Fibroblast of villous mesenchyme (primary cell): ENCODE data around the gene KRT74. TPM values are rescaled to one million over a fixed set of nuclear protein-coding genes. Genes with fewer than 3 reads are reported as not detected.

Source experiments
- DNase-seq: peaks from one replicate; pipeline ENCODE4 v3.0.0-alpha.2; 2010; ENCODE audit warnings: low read depth
- H3K4me3 ChIP-seq: 2 replicates; pipeline ENCODE4 v1.5.1; 2011; ENCODE audit warnings: low read depth, mild to moderate bottlenecking, low read length
- total RNA-seq: library from RNA; depleted of rRNA; stranded (reverse); fragments of >200 nt; gene quantifications from 2 replicates; pipeline ENCODE4 v1.2.3, GENCODE V29; 2012
- TF ChIP-seq, protein P1 (sequence below): IDR thresholded peaks from 2 replicates; pipeline ENCODE4 v1.5.1; 2012; ENCODE audit warnings: low read depth, mild to moderate bottlenecking, low read length; ENCODE audit not compliant: insufficient read depth

Gene KRT74
- total RNA-seq, 1 donor, result not detected

DNA sequence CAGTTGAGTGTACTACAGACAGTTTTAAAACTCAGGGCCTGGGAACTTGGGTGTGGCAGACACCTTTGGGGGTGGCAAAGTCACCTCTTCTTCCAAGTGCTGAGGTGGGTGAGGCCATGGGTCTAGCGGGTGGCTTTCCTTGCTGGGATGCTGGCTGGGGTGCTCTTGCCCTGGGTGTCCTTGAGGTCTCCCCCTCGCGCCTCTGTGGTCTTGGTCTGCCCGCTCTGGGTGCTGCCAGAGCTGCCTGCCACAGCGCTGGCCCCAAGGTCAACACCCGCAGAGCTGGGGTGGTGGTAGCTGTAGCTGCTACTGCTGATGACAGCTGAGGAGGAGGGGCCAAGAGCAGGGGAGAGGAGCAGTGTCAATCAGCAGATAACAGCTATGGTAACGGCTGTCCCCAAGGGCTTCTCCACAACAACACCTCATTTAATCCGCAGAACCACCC is 6.8 kb downstream of the KRT74 start:
- DNase-seq, result no peak
- no peak overlapping the region for H3K4me3 ChIP-seq
- TF ChIP-seq, protein P1, sequence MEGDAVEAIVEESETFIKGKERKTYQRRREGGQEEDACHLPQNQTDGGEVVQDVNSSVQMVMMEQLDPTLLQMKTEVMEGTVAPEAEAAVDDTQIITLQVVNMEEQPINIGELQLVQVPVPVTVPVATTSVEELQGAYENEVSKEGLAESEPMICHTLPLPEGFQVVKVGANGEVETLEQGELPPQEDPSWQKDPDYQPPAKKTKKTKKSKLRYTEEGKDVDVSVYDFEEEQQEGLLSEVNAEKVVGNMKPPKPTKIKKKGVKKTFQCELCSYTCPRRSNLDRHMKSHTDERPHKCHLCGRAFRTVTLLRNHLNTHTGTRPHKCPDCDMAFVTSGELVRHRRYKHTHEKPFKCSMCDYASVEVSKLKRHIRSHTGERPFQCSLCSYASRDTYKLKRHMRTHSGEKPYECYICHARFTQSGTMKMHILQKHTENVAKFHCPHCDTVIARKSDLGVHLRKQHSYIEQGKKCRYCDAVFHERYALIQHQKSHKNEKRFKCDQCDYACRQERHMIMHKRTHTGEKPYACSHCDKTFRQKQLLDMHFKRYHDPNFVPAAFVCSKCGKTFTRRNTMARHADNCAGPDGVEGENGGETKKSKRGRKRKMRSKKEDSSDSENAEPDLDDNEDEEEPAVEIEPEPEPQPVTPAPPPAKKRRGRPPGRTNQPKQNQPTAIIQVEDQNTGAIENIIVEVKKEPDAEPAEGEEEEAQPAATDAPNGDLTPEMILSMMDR, result no peak

DNA sequence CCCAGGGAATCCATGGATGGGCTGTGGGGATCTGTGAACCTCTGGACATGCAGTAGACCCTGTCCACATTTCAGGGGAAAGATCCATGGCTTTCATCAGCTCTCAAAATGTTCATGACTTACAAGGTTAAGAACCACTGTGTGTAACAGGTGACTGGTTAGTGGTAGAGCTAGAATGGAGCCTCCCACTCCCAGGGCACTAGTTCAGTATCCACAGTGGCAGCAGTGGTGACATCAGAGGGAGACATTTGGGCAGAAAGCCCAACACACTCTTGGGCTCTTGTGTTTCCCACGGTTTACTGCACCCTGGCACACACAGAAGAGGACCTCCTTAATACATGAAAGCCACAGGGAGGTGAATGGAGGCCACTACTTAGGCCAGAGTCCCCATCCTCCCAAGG is 9.1 kb downstream of the KRT74 start:
- no peak for DNase-seq
- H3K4me3 ChIP-seq, result no peak overlapping the region
- TF ChIP-seq, protein P1, result no peak

DNA sequence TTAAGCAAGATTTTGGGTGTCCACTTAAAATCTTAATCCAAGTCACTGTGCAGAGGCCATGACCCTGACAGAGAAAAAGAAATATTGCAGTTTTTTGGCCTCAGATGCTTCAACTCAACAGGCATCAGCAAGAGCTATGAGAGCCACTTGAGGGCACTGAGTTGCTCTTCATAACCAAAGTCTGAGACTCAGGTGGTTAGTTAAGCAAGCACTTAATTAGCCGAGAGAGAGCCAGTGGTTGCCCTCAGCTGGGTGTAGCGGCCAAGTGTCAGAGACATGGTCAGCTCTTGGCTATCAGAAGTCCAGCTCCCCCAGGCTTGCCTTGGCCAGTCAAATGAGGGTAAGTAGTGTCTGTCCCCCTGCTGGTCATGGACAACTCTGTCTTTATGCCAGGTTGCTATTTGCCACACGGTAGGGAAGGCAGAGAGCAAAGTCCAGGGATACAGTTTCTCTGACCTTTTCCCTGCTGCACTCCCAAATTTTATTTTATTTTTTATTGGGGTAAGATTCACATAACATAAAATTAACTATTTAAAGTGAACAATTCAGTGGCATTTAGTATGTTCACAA is 11.7 kb downstream of the KRT74 start:
- no peak overlapping the region for H3K4me3 ChIP-seq
- peak; percentile 1 for DNase-seq
- TF ChIP-seq, protein P1, result peak; percentile 34

DNA sequence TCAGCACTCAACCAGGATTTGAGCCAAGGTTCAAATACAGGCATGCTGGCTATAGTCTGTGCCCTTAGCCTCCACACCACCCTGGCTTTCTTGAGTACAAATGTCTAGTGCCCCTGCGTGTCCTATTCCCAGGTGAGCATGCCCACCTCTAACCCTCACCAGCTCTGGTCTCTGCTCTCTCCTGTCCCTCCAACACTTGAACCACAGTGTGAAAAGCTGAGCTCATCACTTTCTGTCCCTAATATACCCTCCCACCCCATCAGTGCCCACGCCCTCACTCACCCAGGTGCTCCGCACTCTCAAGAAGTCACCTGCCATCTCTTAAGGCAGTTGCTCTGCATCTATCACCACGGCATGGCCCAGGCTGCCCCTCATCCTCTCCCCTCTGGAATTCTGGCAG is 13.7 kb downstream of the KRT74 start:
- TF ChIP-seq, protein P1, result no peak
- DNase-seq, result no peak

DNA sequence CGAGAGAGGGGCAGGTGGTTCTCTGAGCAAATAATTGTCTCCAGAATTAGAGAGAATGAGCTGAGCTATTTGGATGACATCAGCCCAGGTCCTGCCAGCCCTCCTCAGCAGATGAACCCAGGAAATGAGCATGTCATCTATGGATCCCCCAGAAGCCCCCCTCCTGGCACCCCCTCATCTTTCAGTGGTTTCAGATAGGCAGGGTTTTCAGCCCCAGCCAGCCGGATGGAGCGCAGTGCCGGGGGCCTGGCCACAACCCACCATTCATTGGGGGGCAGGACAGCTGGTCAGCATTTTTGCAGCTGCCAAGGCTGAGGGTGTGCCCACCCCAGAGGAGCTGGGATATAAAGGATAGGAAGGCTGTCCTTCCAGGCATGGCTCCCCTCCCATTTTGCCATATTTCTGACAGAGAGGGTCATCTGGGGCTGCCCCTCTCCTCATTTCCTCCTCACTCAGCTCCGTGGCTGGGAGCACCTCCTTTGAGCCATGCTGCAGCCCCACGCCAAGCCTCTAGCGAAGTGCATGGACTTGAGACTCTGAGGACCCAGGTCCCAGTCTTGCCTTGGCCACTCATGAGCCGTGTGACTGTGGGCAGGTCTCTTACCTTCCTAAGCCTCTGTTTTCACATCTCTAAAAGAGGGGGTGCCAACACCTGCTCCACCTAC is 14.7 kb downstream of the KRT74 start:
- H3K4me3 ChIP-seq, result no peak overlapping the region
- TF ChIP-seq, protein P1, result no peak

More for the DNA sequence above, 13.7 kb downstream of the KRT74 start:
- H3K4me3 ChIP-seq, result no peak overlapping the region

DNA sequence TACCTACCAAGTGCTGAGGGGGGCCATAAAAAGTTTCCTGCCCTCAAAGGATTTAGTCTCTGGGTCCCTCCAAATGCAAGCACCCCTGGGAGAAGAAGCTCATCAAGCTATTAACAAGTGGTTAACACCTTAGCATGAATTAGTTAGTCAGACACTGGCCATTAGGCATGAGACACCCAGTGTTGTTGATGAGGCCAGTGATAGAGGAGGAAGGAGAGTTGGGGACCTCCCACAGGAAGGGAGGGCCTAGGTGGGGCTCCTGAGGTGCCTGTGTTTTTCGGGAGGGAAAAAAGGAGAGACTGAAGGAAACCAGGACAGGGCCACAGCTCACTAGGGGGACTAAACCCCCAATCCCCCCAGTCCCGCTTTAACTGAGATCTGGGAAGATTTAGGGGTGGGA is 16.2 kb downstream of the KRT74 start:
- H3K4me3 ChIP-seq, result no peak overlapping the region
- no peak for DNase-seq
- TF ChIP-seq, protein P1, result no peak

More for the DNA sequence above, 14.7 kb downstream of the KRT74 start:
- no peak for DNase-seq
